HS-5 (cell line): ENCODE data around the gene HHAT.

ENCODE experiments used
- DNase-seq: peaks from one replicate; pipeline ENCODE4 v3.0.0-alpha.2; 2012; ENCODE audit warnings: low read depth

The HHAT gene

DNA sequence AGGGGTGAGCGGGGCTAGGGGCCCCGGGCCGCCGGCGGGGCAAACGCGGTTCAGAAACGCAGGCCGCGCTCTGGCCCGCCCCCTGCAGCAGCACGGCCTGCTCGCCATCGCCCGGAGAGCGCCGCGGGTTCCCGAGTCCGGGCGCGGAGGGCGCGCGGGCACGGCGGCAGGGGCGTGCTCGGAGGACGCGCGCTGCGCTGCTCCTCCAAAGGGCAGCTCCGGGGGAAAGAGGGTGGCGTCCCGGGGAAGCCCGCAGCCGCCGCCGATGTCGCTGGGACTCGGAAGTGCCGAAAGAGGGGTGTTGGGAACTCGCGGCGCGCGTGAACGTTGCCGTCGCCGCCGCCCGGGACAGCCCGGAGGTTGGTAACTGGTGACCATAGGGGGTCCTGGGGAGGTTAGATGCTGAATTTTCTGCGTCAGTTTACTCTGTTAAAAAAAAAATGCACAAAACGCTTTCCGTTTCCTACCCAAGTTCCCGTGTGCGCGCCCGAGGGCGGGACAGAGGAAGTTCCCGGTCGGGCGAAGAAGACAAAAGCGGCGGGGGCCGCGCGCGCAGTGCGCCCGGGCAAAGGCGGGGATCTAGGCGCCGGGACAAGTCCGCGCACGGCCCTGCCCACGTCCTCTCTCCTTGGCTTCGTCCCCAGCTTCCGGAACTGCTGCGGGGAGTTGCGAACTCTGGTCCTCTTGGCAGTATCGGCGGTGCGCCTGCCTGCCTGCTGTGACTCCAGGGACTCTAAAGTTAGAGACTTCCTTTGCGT, at the start of gene HHAT:
Gene HHAT (plus strand): TSS at position 157 of the 758 bp plus-strand sequence. CDS start 20,074 bp downstream, outside the sequence.
- peak; percentile 37 for DNase-seq

DNA sequence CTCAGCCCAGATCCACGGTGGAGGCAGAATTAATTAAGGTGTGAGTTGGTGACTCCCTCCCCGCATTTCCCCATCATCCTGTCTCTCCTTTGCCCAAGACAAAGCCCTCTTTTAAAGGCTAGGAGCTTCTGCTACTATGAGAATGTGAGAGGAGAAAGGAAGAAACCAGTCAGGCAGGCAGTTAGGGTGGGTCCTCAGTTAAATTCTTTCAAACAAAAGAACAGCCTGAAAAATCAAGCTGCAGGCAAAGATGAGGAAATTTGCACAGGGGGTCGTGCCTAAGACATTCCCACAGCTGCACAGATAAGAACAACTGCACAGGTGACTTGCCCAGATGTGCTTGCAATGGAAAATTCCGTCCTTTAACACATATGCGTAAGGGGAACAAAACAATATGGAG, 48.5 kb upstream of the HHAT start:
- no peak for DNase-seq

DNA sequence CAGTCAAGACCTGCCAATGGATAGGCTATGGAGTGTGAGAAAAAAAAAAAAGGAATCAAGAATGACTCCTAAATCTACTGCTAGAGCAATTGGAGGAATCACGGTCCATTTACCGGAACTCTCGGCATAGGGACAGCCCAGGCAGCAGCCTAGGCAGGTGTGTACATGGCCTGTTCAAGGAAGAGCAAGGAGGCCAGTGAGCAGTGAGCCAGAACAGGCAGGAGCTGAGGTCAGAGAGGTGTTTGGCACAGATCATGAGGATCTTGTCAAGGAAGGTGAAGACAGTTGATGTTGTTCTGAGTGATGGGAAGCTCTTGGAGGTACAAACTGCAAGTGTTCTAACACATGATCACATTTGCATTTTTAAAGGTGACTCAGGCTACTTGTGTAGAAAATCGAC, 40.6 kb upstream of the HHAT start:
- no peak for DNase-seq

DNA sequence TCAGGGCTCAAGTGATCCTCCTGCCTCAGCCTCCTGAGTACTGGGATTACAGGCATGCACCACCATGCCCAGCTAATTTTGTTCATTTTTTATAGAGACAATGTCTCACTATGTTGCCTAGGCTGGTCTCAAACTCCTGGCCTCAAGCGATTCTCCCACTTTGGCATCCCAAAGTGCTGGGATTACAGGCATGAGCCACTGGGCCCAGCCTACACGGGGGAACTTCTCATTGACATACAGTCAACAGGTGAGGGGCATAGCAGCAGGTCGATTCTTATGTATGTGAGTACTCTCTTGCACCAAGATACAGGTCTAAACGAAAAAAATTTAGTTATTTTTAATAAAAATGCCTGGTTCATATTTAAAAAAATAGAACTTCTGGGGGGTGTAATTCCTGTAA, 39.5 kb upstream of the HHAT start:
- DNase-seq: no peak

DNA sequence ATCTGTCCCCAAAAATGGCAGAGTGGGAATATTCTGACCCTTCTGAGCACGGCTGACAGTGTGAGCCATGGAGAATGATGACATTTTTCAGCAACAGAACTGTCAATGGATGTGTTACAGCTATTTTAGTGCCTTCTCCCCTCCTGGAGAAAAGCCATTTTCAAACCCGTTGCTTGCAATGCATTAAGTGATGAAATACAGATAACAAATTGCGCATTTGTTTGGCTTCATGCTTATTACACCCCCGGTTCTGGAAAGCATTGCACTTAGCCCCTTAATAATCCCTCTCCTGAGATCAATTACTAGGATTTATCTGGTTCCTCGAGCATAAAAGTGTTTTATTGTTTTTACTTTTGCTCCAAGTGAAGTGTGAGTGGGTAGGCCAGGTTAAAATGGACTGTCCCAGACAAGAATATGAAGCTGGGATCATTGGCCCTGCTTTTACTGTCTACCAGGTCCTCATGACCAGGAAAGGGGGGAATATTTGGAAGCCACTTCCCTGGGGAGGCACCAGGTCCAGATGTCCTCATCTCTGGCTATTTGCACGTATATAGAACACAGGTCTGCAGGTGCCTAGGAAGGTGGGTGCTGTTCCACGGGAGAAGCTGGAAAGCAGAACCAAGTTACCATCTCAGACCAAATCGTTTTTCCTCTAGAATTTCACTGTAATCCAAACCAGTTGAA, 37.5 kb upstream of the HHAT start:
- DNase-seq: no peak

DNA sequence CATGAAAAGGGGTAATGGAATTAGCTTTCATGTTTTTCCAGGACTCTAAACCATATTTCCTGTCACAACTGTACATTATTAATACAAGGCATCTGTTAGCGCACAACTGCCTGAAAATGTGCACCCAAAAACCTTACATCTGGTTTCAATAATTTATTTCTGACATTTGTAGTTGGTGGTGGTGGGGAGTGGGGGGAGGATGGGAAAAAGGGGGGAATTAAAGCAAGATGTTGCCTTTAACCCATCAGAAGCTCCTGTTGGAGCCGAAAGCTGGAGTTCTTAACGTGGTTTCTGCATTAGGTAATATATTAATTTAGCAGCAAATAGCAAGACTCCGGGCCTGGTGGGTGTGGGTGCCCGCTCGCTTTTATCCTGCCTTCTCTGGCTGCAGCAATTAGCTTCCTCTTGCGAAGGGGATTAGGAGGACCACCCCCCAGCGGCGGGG, 36.9 kb upstream of the HHAT start:
- no peak for DNase-seq

DNA sequence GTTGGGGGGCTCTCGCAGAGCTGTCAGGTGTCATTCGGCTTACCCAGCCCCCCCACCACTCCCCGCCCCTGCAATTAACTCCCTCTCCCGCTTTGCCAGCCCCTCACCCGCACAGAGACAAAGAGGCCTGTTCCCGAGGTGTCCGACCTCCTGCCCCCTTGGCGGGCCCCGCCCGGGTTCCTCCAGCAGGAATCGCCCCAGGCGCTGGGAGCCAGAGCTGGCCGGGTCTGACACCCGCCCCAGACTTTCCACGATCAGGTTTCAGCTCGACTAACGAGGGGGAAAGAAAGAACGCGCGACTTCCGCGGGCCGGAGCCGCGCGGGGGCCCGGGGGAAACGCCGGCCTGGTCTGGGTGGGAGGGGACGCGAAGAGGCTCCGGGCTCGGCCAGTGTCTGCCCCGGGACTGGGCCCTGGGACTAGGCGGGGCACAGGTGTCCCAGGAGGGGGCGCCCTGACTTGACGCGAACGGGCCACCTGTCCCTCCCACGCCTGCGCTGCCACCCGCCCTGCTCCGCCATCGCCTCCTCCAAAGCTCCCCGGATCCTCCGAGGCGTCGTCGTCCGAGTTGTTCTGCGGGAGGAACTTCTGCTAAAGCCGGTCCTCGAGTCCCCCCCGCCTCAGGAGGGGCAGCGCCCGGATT, 36.4 kb upstream of the HHAT start:
- no peak for DNase-seq

DNA sequence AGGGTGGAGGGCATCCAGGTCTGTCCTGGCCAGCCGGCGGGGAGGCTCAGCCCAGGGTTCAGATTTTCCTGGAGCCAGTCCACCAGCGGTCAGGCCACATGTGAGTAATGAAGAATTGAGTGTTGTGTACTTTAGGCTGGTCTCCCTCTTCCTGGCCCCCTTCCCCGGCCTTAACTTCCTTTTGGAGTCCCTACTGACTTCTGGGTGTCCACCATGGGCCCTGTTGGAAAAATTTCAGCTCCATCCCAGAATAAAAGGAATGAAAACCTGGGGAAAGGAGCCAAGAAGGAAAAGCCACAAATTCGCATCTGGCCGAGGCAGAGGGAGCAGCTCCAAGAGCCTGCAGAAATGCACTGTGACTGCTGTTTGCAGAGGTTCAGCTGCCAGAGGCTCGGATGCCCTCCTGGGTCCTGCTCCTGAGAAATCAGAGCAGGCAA, 35.5 kb upstream of the HHAT start:
- peak; percentile 14 for DNase-seq

DNA sequence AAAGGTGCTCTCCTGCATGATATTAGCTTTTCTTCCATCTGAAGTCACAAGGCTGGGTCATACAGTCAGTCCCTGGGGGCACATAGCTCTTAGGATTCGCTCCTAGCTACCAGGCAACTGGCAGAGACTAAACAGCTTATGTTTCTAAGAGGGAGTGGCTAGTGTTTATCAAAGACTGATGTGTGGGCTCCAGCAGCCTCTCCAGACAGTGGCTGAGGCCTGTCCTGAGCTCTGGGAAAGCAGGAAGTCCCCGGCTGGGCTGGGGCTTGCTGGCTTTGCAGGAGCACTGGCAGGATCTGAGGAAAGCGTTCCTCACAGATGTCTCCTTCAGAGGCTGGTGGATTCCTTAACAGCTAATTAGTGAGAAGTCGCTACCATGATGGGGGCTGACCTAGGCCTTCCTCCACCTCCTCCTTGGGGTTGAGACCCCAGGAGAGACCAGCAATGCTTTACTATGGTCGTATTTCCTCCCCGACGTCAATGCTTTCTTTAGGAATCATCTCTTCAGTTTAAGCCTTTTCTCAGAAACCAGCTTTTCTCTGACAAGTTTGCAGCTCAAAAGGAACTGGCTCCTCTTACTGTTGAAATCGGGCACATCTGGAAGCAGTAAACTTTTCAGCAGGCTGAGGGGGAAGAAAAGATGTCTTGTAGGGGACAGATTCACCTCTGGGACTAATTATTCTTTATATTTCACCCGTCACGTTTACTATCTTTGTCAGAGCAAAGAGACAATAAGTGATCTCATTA, 33.5 kb upstream of the HHAT start:
- DNase-seq: no peak

DNA sequence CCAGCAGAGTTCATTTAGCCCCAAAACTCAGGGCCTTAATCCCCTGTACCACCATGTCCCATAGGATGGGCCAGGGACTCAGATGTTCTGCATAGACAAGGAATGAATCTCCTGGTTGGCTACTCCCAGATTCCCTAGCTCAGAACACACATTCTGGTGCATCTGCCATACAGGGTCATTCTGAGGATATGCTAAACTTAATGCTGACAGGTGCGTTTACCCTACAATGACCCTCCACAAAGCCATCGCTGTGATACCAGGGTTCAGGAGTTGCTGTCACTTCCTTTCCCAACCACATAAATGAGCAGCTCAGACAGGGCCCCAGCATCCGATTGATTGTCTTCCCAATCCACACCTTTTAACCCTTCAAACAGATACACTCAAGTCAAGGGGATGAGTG, 32.0 kb upstream of the HHAT start:
- no peak for DNase-seq

DNA sequence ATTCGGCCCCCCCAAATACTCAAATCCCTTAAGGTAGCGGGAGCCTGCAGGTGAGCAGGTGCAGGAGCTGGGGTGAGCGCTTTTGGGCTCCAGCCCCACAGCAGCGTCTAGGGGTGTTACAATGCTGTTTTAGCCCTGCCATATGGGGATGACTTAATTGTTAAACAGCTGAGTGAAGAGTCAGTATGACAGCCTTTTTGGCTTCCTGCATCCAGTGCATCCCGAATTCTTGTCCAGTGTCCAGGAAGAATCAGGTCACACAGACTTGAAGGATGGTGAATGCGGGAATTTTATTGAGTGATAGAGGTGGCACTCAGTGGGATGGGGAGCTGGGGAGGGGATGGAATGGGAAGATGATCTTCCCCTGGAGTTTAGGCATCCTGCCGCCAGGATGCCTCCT, 30.4 kb upstream of the HHAT start:
- no peak for DNase-seq

DNA sequence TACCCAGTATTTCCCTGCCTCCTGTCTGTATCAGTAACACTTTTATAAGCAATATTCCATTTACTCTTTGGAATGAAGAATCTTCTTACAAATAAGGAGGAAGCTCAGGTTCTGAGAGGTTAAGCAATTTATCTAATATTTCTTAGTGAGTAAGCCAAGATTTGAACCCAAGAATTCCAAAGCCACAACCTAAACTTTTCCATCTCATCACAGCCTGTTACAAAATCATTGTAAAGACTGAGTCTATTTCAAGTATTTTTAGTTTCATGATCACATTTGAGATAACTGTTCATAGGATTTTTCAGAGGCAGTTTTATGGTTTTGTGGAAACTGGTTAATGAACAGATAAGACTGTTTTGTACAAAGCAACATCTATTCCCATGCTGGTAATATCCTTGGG, 29.8 kb upstream of the HHAT start:
- no peak for DNase-seq

DNA sequence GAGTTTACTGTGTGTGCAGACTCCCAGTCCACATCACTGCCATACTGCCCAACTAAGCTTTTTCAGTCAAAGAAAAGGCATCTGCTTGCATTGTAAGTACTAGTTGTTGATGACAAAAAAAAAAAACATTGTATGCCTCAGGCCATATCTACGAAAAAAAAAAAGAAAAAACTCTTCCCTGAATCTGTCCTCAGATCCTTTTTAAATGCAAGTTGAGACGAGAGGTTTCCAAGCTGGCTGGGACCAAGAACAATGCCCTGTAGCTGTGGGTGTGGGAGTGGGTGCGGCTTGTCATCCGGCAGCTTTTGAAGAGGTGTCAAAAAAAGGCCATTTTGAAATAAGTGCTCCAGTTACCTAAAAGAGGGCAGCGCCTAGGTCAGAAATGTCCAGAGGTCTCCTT, 29.2 kb upstream of the HHAT start:
- DNase-seq: no peak

DNA sequence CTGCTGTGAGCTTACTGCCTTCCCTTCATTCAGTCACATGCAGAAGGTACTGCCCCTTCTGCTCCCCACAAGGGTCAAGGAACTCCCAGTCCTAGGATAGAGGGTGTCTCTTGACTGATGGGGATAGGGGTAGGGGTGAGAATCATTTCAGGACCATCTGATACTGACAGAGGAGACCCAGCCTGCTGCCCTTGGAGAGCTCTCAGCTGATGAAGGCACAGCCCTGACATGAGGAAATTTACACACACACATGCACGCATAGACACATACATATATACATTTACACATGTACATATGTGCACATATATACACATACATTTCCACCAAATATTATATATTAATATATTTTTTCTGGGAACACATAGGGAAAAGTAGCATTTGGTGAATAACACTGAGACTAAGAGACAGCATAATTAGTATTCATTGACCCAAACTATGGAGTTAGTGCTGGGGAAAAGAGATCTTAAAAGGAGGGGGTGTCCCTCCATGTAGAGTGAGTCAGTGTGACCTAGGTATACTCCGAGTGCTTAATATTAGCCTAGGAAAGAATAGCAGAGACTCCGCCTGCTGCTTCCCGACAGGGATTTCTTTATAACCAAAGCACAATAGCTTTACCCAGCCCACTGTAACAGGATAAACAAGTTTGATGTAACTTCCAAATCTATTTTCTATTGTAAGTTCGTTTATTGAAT, 27.6 kb upstream of the HHAT start:
- DNase-seq: no peak

DNA sequence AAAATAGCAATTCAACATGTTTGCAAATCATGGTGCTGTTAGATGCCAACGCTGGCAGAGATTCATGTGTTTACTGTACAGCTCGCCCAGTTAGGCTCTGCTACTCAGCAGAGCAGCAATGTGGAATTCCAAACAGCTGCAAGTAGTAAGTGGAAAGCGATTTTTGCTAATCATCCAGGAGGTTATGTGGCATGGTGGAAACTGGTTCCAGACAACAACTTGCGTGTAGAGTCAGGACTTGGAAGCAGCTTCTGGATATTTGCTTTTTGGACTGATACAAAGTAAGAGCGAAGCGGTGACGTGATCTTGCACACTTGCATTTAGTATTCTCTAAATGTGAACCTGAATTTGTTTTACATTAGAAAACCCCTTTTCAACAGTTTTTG, 27.1 kb upstream of the HHAT start:
- no peak for DNase-seq

DNA sequence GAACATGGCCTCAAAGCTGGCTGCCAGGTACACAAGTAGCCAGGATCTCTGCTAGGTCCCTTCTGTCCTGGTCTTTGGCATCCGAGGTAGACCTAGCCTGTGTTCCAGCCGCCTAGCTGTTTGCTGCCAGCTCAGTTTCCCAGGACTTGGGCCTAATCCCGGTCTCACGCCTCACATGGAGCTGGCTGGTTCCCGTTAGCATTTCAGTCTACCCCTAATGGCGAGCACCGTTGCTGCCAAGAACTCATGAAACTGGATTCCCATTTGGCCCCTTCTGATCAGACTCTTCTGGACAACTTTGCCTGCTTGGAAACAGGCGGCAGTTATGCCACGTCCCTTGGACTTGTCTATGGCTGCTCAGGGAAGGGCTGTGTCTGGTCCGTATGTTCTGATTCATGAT, 26.2 kb upstream of the HHAT start:
- DNase-seq: no peak

DNA sequence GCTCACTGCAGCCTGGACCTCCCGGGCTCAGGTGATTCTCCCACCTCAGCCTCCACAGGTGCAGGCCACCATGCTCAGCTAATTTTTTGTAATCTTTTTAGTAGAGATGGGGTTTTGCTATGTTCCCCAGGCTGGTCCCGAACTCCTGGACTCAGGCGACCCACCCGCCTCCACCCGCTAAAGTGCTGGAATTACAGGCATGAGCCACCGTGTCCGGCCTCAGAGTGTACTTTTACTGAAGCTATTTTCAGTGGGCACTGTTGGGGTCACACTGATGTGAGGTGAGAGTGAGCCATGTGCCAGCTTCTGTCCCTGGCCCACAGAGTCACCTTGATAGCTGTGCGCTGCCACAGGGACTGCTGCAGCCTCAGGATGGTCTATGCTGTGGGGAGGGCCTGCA, 25.3 kb upstream of the HHAT start:
- no peak for DNase-seq

DNA sequence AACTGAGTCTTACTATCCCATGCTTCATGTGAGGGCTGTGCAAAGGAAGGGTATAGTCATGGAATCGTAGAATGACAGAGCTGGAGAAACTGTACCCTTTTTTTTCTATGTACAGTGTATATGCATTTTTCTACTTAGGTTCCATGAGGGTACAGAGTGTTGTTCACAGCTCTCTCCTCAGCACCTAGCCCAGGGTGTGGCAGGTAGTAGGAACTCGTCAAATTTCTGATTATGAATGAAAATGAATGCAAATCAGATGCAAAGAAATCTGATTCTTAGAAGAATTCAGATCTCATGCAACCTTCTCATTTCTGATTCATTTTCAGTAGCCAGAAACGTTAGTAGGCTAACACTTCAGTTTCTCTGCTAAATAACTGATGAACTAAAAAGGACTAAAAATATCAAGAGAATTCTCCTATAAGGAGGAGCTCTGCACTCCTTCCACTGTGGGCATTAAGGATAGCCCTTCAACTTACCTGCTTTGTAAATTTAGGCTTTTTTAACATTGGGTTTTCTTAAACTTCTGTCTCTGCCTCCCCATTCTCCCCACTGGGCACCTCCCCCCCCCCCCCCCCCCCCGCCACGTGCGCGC, 18.0 kb upstream of the HHAT start:
- DNase-seq: no peak

DNA sequence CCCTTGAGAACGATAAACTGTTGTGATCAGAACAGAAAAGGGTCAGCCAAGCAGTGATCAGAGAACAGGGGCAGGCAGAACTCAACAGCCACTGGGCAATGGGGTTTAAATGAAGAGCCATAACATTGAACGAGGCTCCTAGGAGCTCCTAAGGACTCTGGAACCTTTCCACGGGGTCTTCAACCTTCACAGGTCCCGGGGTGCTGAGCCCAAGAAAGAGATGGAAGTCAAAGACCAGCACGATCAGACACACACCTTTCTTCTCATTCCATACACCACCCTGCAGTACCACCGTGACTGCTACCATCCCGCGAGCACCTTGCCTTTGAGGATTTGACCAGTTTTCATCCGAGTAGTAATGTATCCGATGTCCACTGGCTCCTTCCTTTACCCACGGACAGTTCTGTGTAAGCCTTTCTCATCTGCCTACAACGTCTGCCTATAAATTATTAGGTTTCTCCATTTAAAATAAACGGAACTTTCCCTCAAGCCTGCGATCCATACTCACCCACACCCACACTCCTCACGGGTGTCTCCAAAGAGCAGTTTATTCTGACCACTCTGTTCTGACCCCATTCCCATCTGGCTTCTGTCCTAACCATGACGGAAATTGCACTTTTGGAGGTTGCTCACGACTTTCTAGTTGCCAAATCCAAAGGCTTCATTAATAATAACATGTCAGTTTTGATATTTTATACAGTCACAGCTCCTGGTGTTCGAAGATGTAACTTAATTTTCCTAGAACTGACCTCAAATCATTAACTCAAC, 16.8 kb upstream of the HHAT start:
- no peak for DNase-seq

DNA sequence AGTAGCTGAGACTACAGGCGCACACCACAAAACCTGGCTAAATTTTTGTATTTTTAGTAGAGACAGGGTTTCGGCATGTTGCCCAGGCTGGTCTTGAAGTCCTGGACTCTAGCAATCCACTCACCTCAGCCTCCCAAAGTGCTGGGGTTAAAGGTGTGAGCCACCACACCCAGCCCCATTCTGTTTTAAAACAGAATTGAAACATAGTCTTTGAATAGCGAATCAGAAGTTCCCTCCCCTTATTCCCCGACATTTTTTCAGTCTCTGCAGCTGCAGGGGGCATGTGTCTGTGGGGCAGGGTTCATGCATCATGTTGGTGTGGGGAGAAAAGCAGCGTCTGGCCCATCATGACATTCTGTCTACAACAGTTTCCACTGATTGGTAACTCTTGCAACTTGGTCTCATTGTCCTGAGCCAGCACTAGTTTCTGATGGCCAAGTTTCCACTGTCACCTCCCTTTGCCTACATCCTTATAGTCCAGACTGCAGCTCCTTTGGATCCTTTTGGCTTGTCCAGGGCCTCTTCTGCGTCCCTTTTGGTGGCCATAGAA, 15.6 kb upstream of the HHAT start:
- no peak for DNase-seq
